Measurements from ENCODE around the gene MYO9B.

Gene MYO9B

DNA sequence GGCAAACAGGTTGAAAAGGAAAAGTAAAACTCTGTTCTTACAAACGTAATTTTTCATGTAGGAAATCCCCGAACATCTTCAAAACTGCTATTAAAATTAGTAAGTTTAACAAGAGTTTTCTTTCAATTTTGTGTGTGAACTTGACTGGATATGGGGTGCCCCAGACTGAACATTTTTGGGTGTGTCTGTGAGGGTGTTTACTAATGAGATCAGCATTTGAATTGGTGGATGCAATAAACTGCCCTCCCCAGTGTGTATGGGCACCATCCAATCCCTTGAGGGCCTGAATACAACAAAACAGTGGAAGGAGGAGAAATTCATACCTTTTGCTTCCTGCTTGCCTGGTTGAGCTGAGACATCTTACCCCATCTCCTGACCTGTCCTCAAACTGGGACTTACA is 12.1 kb upstream of the MYO9B start:
- no peak for DNase-seq

DNA sequence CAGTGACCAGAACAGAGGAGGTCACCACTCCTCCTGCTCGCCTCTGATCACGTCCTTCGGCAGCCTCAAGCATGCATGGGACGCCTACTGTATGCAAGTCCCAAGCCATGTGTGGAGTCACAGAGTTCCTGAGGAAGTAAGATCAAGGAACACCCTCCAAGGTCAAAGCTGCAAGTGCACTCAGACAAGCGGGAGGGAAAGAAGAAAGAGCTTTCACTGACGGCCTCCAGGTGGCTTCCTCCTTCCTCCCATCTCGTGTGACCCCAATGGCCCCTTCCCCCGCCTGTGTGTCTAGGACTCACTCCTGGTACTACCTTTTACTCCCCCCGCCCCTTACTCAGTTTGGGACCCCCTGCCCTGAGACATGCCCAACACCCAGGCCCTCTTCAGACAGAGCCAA is 6.4 kb upstream of the MYO9B start:
- DNase-seq, result no peak

DNA sequence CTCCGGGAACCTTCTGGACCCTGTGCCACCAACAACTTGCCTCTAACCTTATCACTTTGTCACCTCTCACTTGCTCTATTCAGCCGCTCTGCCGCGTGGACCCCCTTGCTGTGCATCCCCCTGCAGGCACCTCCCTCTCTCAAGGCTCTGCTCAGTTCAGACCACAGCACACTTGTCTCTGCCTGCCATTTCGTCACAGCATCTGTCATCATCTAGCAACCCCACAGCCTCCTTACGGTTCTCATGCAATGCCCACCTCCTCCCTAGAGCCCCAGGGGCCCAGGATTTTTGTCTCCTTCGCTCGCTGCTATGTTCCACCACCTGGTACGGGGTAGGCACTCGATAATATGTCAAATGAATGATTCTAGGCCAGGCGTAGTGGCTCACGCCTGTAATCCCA is 5.2 kb upstream of the MYO9B start:
- DNase-seq, result no peak

GRCh38 chr19:17070912-17071311 is 4.7 kb upstream of the MYO9B start:
- no peak for DNase-seq

- DNase-seq, result peak in 1 of 2 donors; percentile 27
Measured at GRCh38 chr19:17073869-17074633, 1.5 kb upstream of the MYO9B start.

DNA sequence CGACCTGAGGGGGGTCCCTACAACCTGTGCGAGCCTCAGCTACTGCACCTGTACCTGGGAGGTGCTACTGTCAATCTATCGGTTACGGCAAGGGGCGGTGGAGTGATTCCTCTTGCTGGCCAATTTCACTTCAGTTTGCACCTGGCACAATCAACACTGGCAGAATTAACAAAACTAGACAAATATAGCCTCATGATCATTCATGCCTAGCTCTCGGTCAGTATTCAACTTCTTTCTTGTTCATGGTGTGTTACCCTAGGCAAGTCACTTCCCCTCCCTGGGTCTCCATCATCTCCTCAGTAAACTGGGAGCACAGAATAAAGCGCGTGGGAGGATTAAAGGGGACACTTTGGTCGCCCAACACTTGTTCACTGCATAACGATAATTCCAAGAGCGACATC is 943 bp upstream of the MYO9B start:
- DNase-seq, result no peak

- peak; percentile 55 to 59 for DNase-seq
Measured at GRCh38 chr19:17075864-17076542, 426 bp downstream of the MYO9B start.

- peak in 1 of 2 donors; percentile 26 for DNase-seq
Measured at GRCh38 chr19:17076543-17076991, 990 bp downstream of the MYO9B start.

- DNase-seq, result no peak
Measured at GRCh38 chr19:17077447-17078028, 2.0 kb downstream of the MYO9B start.

DNA sequence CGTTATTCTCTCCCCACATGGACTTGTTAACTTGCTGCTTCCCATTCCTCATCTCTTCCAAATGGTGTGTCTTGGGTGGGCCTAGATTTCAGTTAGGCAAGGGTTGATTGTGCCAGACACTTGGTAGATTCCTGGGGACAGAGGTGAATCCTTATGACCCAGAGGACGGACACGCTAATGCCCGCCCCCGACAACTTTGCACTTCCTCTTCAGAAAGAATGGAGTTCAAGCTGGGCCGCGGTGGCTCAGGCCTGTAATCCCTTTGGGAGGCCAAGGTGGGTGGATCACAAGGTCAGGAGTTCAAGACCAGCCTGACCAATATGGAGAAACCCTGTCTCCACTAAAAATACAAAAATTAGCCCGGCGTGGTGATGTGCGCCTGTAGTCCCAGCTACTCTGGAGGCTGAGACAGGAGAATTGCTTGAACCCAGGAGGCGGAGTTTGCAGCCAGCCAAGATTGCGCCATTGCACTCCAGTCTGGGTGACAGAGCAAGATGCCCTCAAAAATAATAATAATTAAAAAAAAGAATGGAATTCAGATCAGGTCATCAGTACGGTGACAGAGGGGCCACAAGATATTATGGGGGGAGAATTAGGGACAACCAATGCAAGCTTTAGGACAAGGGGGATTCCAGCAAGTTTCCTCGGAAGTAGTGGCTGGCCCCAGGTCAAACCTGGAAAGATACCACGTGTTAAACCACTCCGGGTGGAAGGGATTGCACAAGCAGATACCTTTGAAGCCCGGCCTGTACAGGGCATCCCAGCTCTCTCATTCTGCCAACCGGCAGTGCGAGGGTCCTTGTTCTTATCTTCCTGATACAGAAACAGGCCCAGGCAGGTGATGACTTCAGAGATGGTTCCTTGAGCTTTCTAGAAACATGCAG is 2.7 kb downstream of the MYO9B start:
- DNase-seq, result no peak

- DNase-seq, result no peak
Measured at GRCh38 chr19:17078920-17079709, 3.5 kb downstream of the MYO9B start.

DNA sequence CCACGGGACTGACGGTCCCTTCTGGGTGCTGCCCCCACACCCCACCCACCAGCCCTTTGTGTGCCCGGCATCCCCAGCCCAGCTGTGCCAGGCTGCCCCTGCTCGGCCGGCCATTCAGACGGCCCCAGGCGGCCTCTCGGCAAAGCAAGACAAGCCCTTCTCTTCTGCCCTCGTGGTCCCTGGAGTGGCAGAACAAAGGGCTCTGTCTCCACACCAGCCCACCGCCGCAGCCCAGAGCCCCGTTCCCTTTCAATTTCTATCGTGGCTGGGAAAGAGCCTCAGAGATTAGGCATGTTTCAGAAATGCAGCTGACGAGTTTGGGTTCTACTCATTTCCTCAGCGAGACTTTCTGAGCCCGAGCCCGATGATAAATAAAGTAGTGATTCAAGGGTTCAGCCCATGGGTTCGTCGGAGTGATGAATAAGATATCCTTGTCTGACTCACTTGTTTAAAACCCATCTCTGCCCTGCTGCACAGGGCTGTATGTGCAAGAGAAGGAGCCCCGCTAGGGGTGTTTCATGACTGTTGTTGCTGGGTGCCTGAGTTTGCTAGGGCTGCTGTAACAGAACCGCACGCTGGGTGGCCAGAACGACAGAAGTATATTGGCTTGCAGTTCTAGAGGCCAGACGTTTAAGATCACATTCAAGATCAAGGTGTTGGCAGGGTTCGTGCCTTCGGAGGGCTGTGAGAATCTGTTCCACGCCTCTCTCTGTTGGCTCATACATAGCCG is 4.3 kb downstream of the MYO9B start:
- peak; percentile 66 to 67 for DNase-seq

DNA sequence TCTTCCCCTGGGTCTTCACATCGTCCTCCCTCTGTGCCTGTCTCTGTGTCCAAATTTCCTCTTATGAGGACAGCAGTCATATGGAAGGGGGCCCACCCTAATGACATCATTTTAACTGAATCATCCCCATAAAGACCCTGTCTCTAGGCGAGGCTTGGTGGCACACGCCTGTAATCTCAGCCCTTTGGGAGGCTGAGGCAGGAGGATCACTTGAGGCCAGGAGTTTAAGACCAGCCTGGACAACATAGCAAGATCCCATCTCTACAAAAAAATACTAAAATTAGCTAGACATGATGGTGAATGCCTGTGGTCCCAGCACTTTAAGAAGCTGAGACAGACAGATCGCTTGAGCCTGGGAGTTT is 4.8 kb downstream of the MYO9B start:
- DNase-seq, result no peak

- DNase-seq, result no peak
Measured at GRCh38 chr19:17081672-17082630, 6.4 kb downstream of the MYO9B start.

GRCh38 chr19:17086120-17086519 is 10.5 kb downstream of the MYO9B start:
- DNase-seq, result no peak

DNA sequence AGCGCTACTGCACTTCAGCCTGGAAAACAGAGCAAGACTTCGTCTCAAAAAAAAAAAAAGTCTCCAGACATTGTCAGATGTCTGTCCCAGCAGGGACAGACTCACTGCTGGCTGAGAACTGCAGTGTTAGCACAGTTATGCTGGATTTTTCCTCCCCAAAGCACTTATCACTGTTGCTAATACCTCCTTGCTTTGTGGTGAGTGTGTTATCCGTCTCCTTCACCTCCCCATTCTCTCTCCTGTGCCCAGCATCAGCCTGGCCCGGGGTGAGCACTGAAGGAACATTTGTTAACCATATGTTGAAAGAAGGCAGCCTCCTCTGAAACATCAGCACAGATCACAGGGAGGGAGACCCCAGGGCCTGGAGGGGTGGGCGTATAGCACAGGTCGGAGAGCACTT is 11.3 kb downstream of the MYO9B start:
- DNase-seq, result no peak

DNA sequence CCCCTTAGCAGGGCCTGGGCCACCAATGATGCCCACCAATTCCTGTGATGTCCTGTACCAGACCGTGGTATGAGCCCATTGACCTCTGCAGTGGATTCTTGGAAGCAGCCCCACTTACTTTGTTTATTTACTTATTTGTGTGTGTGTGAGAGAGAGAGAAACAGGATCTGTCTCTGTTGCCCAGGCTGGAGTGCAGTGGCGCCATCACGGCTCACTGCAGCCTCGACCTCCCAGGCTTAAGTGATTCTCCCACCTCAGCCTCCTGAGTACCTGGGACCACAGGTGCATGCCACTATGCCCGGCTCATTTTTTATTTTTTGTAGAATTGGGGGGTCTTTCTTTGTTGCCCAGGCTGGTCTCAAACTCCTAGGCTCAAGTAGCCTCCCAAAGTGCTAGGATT is 13.0 kb downstream of the MYO9B start:
- DNase-seq, result no peak

DNA sequence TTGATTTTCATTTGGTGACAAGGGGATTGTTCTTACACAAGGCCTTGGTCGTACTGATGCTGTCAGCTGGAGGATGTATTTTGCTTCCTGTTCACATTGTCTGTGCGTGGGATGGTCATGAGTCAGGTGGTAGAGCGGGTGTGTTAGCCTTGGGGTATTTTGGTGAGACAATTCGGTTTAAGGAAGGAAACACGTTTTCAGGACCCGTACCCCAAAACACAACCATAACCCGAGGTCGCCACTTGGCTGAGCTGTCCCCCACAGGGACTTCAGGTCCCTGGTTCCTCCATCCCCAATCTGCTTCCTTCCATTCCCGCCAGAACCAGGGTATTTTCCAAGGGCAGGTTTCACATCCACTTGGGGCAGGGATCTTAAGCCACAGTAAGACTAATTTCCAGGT is 15.0 kb downstream of the MYO9B start:
- peak; percentile 15 to 75 for DNase-seq

DNA sequence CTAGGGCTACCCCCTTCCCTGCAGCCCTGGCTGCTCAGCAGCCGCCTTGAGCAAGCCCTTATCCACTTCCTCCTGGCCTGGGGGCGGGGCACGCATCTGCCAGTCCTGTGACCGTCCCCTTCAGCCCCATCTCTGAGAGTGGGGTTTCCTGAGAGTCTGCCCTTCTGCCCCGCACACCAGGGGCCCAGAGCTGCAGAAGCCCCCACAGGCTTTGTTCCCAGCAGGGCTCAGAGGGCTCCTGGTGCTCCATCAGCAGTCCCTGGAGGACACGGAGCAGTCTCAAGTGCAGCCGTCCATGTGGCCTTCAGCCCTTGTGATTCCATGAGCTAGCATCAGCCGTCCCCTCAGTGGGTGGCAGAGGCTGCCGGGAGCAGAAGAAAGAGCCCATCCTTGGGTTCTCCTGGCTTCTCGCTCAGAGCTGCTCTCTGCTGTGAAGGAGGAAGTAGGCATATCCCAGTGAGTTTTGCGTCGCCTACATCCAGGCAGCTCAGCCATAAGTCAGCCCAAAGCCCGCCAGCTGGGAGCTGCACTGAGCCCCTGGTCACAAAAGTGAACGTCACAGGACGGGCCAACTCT is 16.3 kb downstream of the MYO9B start:
- DNase-seq, result peak in 1 of 2 donors; percentile 69

DNA sequence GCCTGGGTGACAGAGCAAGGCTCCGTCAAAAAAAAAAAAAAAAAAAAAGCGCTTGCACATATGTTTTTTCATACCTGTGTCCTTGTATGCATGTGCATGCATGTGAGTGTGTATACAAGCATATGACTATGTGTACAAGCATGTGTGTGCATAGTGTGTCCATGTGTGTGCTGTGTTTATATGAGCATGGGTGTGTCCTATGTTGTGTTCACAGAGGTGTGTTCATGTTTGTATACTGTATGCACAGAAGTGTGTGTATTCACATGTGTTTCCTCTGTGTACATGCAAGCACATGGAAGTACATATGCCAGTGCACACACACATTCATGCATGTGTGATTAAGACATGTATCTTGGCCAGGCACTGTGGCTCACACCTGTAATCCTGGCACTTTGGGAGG is 17.1 kb downstream of the MYO9B start:
- no peak for DNase-seq

All from CD4-positive, alpha-beta T cell treated with Interleukin-1 beta for 1 hour (primary cell).